Fibroblast of the aortic adventitia (primary cell): ENCODE measurements around the gene LSAMP. TPM values are rescaled to one million over a fixed set of nuclear protein-coding genes. Genes with fewer than 3 reads are reported as not detected.

Source experiments
- DNase-seq: peaks from one replicate; pipeline ENCODE4 v3.0.0-alpha.2; 2010; ENCODE audit warnings: low read depth
- H3K4me3 ChIP-seq: 2 replicates; pipeline ENCODE4 v1.5.1; 2011; ENCODE audit warnings: low read depth, mild to moderate bottlenecking, control low read depth, low read length, moderate library complexity
- total RNA-seq: library from RNA; depleted of rRNA; stranded (reverse); fragments of >200 nt; gene quantifications from 2 replicates; pipeline ENCODE4 v1.2.3, GENCODE V29; 2012; ENCODE audit warnings: low replicate concordance
- TF ChIP-seq, protein P1 (sequence below): IDR thresholded peaks from 2 replicates; pipeline ENCODE4 v1.5.1; 2011; ENCODE audit warnings: mild to moderate bottlenecking, low read length, control low read depth, inconsistent platforms; ENCODE audit not compliant: insufficient read depth

Gene LSAMP
- total RNA-seq, 1 donor, result 9.8 TPM

GRCh38 chr3:116240261-116240660 is 205.0 kb downstream of the LSAMP start:
- DNase-seq, result no peak
- TF ChIP-seq, protein P1, sequence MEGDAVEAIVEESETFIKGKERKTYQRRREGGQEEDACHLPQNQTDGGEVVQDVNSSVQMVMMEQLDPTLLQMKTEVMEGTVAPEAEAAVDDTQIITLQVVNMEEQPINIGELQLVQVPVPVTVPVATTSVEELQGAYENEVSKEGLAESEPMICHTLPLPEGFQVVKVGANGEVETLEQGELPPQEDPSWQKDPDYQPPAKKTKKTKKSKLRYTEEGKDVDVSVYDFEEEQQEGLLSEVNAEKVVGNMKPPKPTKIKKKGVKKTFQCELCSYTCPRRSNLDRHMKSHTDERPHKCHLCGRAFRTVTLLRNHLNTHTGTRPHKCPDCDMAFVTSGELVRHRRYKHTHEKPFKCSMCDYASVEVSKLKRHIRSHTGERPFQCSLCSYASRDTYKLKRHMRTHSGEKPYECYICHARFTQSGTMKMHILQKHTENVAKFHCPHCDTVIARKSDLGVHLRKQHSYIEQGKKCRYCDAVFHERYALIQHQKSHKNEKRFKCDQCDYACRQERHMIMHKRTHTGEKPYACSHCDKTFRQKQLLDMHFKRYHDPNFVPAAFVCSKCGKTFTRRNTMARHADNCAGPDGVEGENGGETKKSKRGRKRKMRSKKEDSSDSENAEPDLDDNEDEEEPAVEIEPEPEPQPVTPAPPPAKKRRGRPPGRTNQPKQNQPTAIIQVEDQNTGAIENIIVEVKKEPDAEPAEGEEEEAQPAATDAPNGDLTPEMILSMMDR, result no peak

GRCh38 chr3:116238846-116239565 is 206.3 kb downstream of the LSAMP start:
- no peak overlapping the region for H3K4me3 ChIP-seq
- TF ChIP-seq, protein P1, result no peak
- DNase-seq, result no peak

More at GRCh38 chr3:116240261-116240660, 205.0 kb downstream of the LSAMP start:
- H3K4me3 ChIP-seq, result no peak overlapping the region

GRCh38 chr3:116233711-116234357 is 211.5 kb downstream of the LSAMP start:
- no peak overlapping the region for H3K4me3 ChIP-seq
- TF ChIP-seq, protein P1, result no peak
- DNase-seq, result no peak

GRCh38 chr3:116230431-116231020 is 214.8 kb downstream of the LSAMP start:
- no peak overlapping the region for H3K4me3 ChIP-seq
- TF ChIP-seq, protein P1, result no peak
- no peak for DNase-seq

GRCh38 chr3:116226266-116226665 is 219.0 kb downstream of the LSAMP start:
- no peak overlapping the region for H3K4me3 ChIP-seq
- TF ChIP-seq, protein P1, result no peak
- DNase-seq, result no peak

DNA sequence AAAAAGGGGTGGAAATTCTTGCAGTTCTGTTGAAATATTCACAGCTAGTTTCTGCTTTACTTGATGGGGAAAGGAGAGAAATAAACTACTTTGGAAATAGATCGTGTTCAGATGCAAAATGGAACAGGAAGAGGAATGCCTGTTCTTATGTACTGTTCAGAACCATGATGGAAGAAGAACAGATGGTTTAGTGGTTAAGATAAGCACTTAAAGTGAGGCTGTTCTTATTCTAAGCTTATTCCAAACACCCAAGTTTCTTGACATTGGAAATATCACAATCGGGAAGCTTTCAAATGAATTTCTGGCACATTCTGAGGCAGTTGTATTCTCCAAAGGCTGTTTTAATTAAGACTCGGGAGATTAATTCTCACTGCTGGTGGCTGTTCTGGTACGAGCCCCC is 228.5 kb downstream of the LSAMP start:
- TF ChIP-seq, protein P1, result no peak
- H3K4me3 ChIP-seq, result no peak overlapping the region
- no peak for DNase-seq
